Testis (tissue), 3 donors: ENCODE results near the gene KRT9. TPM values are rescaled to one million over a fixed set of nuclear protein-coding genes. Genes with fewer than 3 reads are reported as not detected.

Experiments
- DNase-seq: peaks from one replicate; pipeline ENCODE4 v3.0.0-alpha.2; 2019
- H3K27ac ChIP-seq, 2 donors: fragments of 200-600 bp; sonication (generic); one replicate each; pipeline ENCODE4 v1.5.1; 2019
- H3K27me3 ChIP-seq: fragments of 200-600 bp; sonication (generic); one replicate; pipeline ENCODE4 v1.5.1; 2019
- H3K36me3 ChIP-seq: fragments of 200-600 bp; sonication (generic); one replicate; pipeline ENCODE4 v1.5.1; 2017; ENCODE audit warnings: low read depth; ENCODE audit errors: missing control alignments
- H3K4me1 ChIP-seq: fragments of 200-600 bp; sonication (generic); one replicate; pipeline ENCODE4 v1.5.1; 2019
- H3K4me3 ChIP-seq, 2 donors: fragments of 200-600 bp; sonication (generic); one replicate each; pipeline ENCODE4 v1.5.1; 2017 to 2019
- H3K9me3 ChIP-seq: fragments of 200-600 bp; sonication (generic); one replicate; pipeline ENCODE4 v1.5.1; 2017
- CTCF ChIP-seq, 3 experiments: fragments of 450-650 bp in 2 of 3; fragments of 200-600 bp in 1 of 3; sonication (generic) in 1 of 3; IDR thresholded peaks; one replicate each; pipeline ENCODE4 v1.5.1; 2016 to 2019; ENCODE audit warnings: antibody characterized with exemption in 3 of 3, mild to moderate bottlenecking in 2 of 3, moderate library complexity in 1 of 3
- POLR2A ChIP-seq: fragments of 450-650 bp; IDR thresholded peaks from one replicate; pipeline ENCODE4 v1.6.1; 2017; ENCODE audit warnings: antibody characterized with exemption, mild to moderate bottlenecking, moderate library complexity
- whole genome bisulfite sequencing, 2 donors: methylation state at CpG; one replicate each; pipeline ENCODE4 v1.1.5; 2018; 5-methylcytosine and 5-hydroxymethylcytosine counted together
- intact Hi-C: fragments of 100-400 bp; cut with DNase I; formaldehyde crosslinking; loops from one replicate; pipeline ENCODE4 v1.15.1; 2023; ENCODE audit warnings: low total_unique reads
- polyA plus RNA-seq: library from polyadenylated mRNA; stranded (reverse); fragments of 350-450 nt; fragmentation: Illumina TruSeq; extraction: RNeasy Lipid Tissue Mini Kit (QIAGEN cat#74804); gene quantifications from one replicate; pipeline ENCODE4 v1.2.3, GENCODE V29; 2014; ENCODE audit warnings: low read depth, low replicate concordance; ENCODE audit not compliant: insufficient read depth
- total RNA-seq, 2 donors: library from RNA; depleted of rRNA; stranded (reverse); fragments of >200 nt; gene quantifications; one replicate each; pipeline ENCODE4 v1.2.3, GENCODE V29; 2016

KRT9 gene
- total and polyA plus RNA-seq, 3 donors from 2014 or later, result 0.29 to 0.43 TPM; not detected in 1

GRCh38 chr17:41559548-41559947 lies 12.3 kb downstream of the KRT9 start:
- TF ChIP-seq POLR2A, result no peak
- TF ChIP-seq CTCF (IDR thresholded peaks at IDR 0.05), result no peak
- H3K27me3 ChIP-seq, result no peaks in the 10 kb centered on the region
- H3K27ac ChIP-seq, result no peak overlapping the region
- H3K9me3 ChIP-seq, result no peaks in the 10 kb centered on the region
- no peak for DNase-seq
- H3K36me3 ChIP-seq, result no peaks in the 10 kb centered on the region
- WGBS, 2 donors, result 86 to 88% methylated on average over 2 of the region's 2 CpGs
- no peak overlapping the region for H3K4me3 ChIP-seq
- intact Hi-C loops, result no loop called here
- H3K4me1 ChIP-seq, result no peaks in the 10 kb centered on the region

GRCh38 chr17:41556931-41557330 lies 14.9 kb downstream of the KRT9 start:
- H3K4me3 ChIP-seq, result no peak overlapping the region
- TF ChIP-seq POLR2A, result no peak
- TF ChIP-seq CTCF (IDR thresholded peaks at IDR 0.05), result no peak
- H3K9me3 ChIP-seq, result no peaks in the 10 kb centered on the region
- WGBS, 2 donors, result 77 to 87% methylated on average over 9 of the region's 9 CpGs
- no peaks in the 10 kb centered on the region for H3K36me3 ChIP-seq
- no peaks in the 10 kb centered on the region for H3K27me3 ChIP-seq
- no peak for DNase-seq
- no peak overlapping the region for H3K27ac ChIP-seq
- no peaks in the 10 kb centered on the region for H3K4me1 ChIP-seq
- intact Hi-C loops, result no loop called here

- Histone ChIP-seq H3K36me3 (no peaks in the 10 kb centered on the region), H3K4me3 (no peak overlapping the region), H3K9me3 (no peaks in the 10 kb centered on the region), H3K27me3 (no peaks in the 10 kb centered on the region), H3K27ac (no peak overlapping the region), H3K4me1 (no peaks in the 10 kb centered on the region)
- WGBS, 2 donors, result 75 to 81% methylated on average over 5 of the region's 5 CpGs
- intact Hi-C loops, result no loop called here
- no peak for DNase-seq
- TF ChIP-seq CTCF (IDR thresholded peaks at IDR 0.05) (no peak), POLR2A (no peak)
Observed at GRCh38 chr17:41556306-41556705, 15.6 kb downstream of the KRT9 start.

GRCh38 chr17:41555105-41555887 lies 16.6 kb downstream of the KRT9 start:
- Histone ChIP-seq H3K4me3 (no peak overlapping the region), H3K27ac (no peak overlapping the region), H3K36me3 (no peaks in the 10 kb centered on the region), H3K27me3 (no peaks in the 10 kb centered on the region), H3K9me3 (no peaks in the 10 kb centered on the region), H3K4me1 (no peaks in the 10 kb centered on the region)
- intact Hi-C loops, result no loop called here
- DNase-seq, result no peak
- WGBS, 2 donors, result 84 to 85% methylated on average over 5 of the region's 5 CpGs
- TF ChIP-seq CTCF (IDR thresholded peaks at IDR 0.05) (no peak), POLR2A (no peak)
